Measurements from ENCODE around the gene KCNH6. TPM values are rescaled to one million over a fixed set of nuclear protein-coding genes. Genes with fewer than 3 reads are reported as not detected.

The KCNH6 gene
- total RNA-seq, 1 donor from 2014 or later, result 4.4 TPM

- no peak for TF ChIP-seq CTCF (conservative IDR thresholded peaks at IDR 0.05)
- DNase-seq (ENCODE audit: extremely low spot score, unreplicated experiment), result no peak
- Mint-ChIP-seq H3K36me3 (peaks cover 11% of the 10 kb centered on the region), H3K27ac (no peak overlapping the region), H3K4me1 (ENCODE audit: unreplicated experiment) (peaks cover 11% of the 10 kb centered on the region), H3K27me3 (no peaks in the 10 kb centered on the region), H3K4me3 (no peak overlapping the region), H3K9me3 (no peaks in the 10 kb centered on the region)
Measured at GRCh38 chr17:63571632-63572310, 48.6 kb downstream of the KCNH6 start.

- DNase-seq (ENCODE audit: extremely low spot score, unreplicated experiment), result no peak
- Mint-ChIP-seq H3K4me1 (ENCODE audit: unreplicated experiment) (peaks cover 11% of the 10 kb centered on the region), H3K27ac (no peak overlapping the region), H3K4me3 (no peak overlapping the region), H3K27me3 (no peaks in the 10 kb centered on the region), H3K9me3 (no peaks in the 10 kb centered on the region), H3K36me3 (peaks cover 15% of the 10 kb centered on the region)
- TF ChIP-seq CTCF (conservative IDR thresholded peaks at IDR 0.05), result peak; percentile 68
Measured at GRCh38 chr17:63573634-63574033, 50.5 kb downstream of the KCNH6 start.

GRCh38 chr17:63578027-63578768, 55.0 kb downstream of the KCNH6 start:
- Mint-ChIP-seq H3K27ac (peak overlapping the region; percentile 59), H3K27me3 (no peaks in the 10 kb centered on the region), H3K4me3 (no peak overlapping the region), H3K36me3 (peaks cover 23% of the 10 kb centered on the region), H3K9me3 (no peaks in the 10 kb centered on the region), H3K4me1 (ENCODE audit: unreplicated experiment) (peaks cover 16% of the 10 kb centered on the region)
- DNase-seq (ENCODE audit: extremely low spot score, unreplicated experiment), result no peak
- TF ChIP-seq CTCF (conservative IDR thresholded peaks at IDR 0.05), result no peak

- DNase-seq (ENCODE audit: extremely low spot score, unreplicated experiment), result no peak
- Mint-ChIP-seq H3K4me1 (ENCODE audit: unreplicated experiment) (peaks cover 16% of the 10 kb centered on the region), H3K36me3 (peaks cover 23% of the 10 kb centered on the region), H3K9me3 (no peaks in the 10 kb centered on the region), H3K27me3 (no peaks in the 10 kb centered on the region), H3K4me3 (no peak overlapping the region), H3K27ac (peak overlapping the region; percentile 59)
- TF ChIP-seq CTCF (conservative IDR thresholded peaks at IDR 0.05), result no peak
Measured at GRCh38 chr17:63578769-63579111, 55.6 kb downstream of the KCNH6 start.

GRCh38 chr17:63579633-63580032, 56.5 kb downstream of the KCNH6 start:
- H3K9me3 Mint-ChIP-seq, result no peaks in the 10 kb centered on the region

More at GRCh38 chr17:63579633-63580032, 56.5 kb downstream of the KCNH6 start:
- Mint-ChIP-seq H3K27ac (peak overlapping the region; percentile 59), H3K27me3 (no peaks in the 10 kb centered on the region), H3K36me3 (peaks cover 18% of the 10 kb centered on the region), H3K4me1 (ENCODE audit: unreplicated experiment) (peaks cover 10% of the 10 kb centered on the region), H3K4me3 (no peak overlapping the region)
- no peak for TF ChIP-seq CTCF (conservative IDR thresholded peaks at IDR 0.05)
- DNase-seq (ENCODE audit: extremely low spot score, unreplicated experiment), result no peak

All from type B pancreatic cell (in vitro differentiated cells).